ENCODE results near the gene KANSL3.
A peak's percentile ranks its signal among the peaks of the same experiment; 100 is the strongest.

Gene KANSL3

GRCh38 chr2:96546321-96546720, 91.8 kb downstream of the KANSL3 start:
- Histone ChIP-seq H3K9me3 (no peaks in the 10 kb centered on the region), H3K27ac (peak overlapping the region in 1 of 2 donors; percentile 35), H3K4me3 (no peak overlapping the region), H3K4me1 (peaks cover 0 to 62% (median 40%) of the 10 kb centered on the region in 4 donors), H3K27me3 (no peaks in the 10 kb centered on the region), H3K36me3 (peaks cover 33 to 73% (median 70%) of the 10 kb centered on the region in 3 donors)
- no peak for DNase-seq
- TF ChIP-seq CTCF (IDR thresholded peaks at IDR 0.05): no peak
- intact Hi-C loops (cut with DNase I; ENCODE audit: low total_unique reads): no loop called here

All from tibial artery (tissue), 4 donors.